HepG2 (cell line): ENCODE measurements around the gene FAM114A2. TPM values are rescaled to one million over a fixed set of nuclear protein-coding genes. Genes with fewer than 3 reads are reported as not detected.

Experiments
- DPF2 ChIP-seq: sonication (generic); formaldehyde crosslinking; IDR thresholded peaks from 2 replicates; pipeline ENCODE4 v1.4.0; 2020; ENCODE audit warnings: mild to moderate bottlenecking, low read depth, missing genetic modification reagents, borderline replicate concordance
- FOXA1 ChIP-seq, 2 experiments: fragments of 450-650 bp in 1 of 2; sonication (generic) in 1 of 2; formaldehyde crosslinking in 1 of 2; IDR thresholded peaks; 2 replicates each; pipeline versions ENCODE4 v1.4.0 to v1.6.1; 2016 to 2020; ENCODE audit warnings: missing genetic modification reagents in 1 of 2
- SIX1 ChIP-seq: sonication (generic); formaldehyde crosslinking; IDR thresholded peaks from 2 replicates; pipeline ENCODE4 v1.4.0; 2020; ENCODE audit warnings: missing genetic modification reagents, borderline replicate concordance
- ZBTB4 ChIP-seq: sonication (generic); formaldehyde crosslinking; IDR thresholded peaks from 2 replicates; pipeline ENCODE4 v1.4.0; 2020; ENCODE audit warnings: missing genetic modification reagents, mild to moderate bottlenecking, borderline replicate concordance
- ZBTB40 ChIP-seq, 2 experiments: fragments of 450-650 bp in 1 of 2; sonication (generic) in 1 of 2; formaldehyde crosslinking in 1 of 2; IDR thresholded peaks; 2 replicates each; pipeline versions ENCODE4 v1.6.1 to v1.8.0; 2016 to 2022; ENCODE audit warnings: antibody characterized with exemption in 1 of 2, mild to moderate bottlenecking in 1 of 2, missing genetic modification reagents in 1 of 2
- ZFP36L2 ChIP-seq: sonication (generic); formaldehyde crosslinking; IDR thresholded peaks from 2 replicates; pipeline ENCODE4 v1.4.0; 2020; ENCODE audit warnings: missing genetic modification reagents
- ZNF710 ChIP-seq: sonication (generic); formaldehyde crosslinking; IDR thresholded peaks from 2 replicates; pipeline ENCODE4 v1.5.0; 2020; ENCODE audit warnings: mild to moderate bottlenecking, missing genetic modification reagents, borderline replicate concordance
- polyA plus RNA-seq, 8 experiments: library from polyadenylated mRNA; depleted of rRNA in 3 of 8; stranded (reverse) in 7 of 8; unstranded in 1 of 8; fragments of >200 nt; fragmentation: Illumina TruSeq in 4 of 8; extraction: Trizol in 4 of 8; gene quantifications; 2 replicates each; pipeline versions ENCODE4 v1.2.1 to v1.2.3, GENCODE V29; 2011 to 2016; ENCODE audit warnings: low read depth in 4 of 8, missing spikeins in 1 of 8, mixed read lengths in 1 of 8; ENCODE audit not compliant: insufficient read depth in 1 of 8
- total RNA-seq, 5 experiments: library from RNA; depleted of rRNA; stranded (reverse); fragments of >200 nt; fragmentation: Illumina TruSeq; extraction: Trizol; gene quantifications; 2 replicates each; pipeline ENCODE4 v1.2.3, GENCODE V29; 2016; ENCODE audit warnings: low read depth in 1 of 5
- TF ChIP-seq, protein P1 (sequence below): sonication (generic); formaldehyde crosslinking; conservative IDR thresholded peaks from 2 replicates; pipeline ENCODE4 v1.8.0; 2022; ENCODE audit warnings: mild to moderate bottlenecking, moderate library complexity, missing genetic modification reagents

Gene FAM114A2
- total and polyA plus RNA-seq, 2 of the 13 experiments (the other 11 are each of a cell fraction or from before 2014, with no cell fraction given) = 6.9 to 11.4 TPM

GRCh38 chr5:153969563-153969895 is 69.2 kb downstream of the FAM114A2 start (continued):
- TF ChIP-seq ZBTB40 (IDR thresholded peaks at IDR 0.05) (no peak), ZBTB40 (CRISPR knock-in tag; IDR thresholded peaks at IDR 0.05) (no peak), FOXA1 (IDR thresholded peaks at IDR 0.05) (no peak), FOXA1 (CRISPR knock-in tag; IDR thresholded peaks at IDR 0.05) (no peak), DPF2 (no peak), SIX1 (CRISPR knock-in tag) (no peak), ZBTB4 (CRISPR knock-in tag) (no peak), ZNF710 (CRISPR knock-in tag) (no peak), ZFP36L2 (CRISPR knock-in tag) (no peak)
- TF ChIP-seq, protein P1, sequence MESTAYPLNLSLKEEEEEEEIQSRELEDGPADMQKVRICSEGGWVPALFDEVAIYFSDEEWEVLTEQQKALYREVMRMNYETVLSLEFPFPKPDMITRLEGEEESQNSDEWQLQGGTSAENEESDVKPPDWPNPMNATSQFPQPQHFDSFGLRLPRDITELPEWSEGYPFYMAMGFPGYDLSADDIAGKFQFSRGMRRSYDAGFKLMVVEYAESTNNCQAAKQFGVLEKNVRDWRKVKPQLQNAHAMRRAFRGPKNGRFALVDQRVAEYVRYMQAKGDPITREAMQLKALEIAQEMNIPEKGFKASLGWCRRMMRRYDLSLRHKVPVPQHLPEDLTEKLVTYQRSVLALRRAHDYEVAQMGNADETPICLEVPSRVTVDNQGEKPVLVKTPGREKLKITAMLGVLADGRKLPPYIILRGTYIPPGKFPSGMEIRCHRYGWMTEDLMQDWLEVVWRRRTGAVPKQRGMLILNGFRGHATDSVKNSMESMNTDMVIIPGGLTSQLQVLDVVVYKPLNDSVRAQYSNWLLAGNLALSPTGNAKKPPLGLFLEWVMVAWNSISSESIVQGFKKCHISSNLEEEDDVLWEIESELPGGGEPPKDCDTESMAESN (CRISPR knock-in tag) = no peak
